Right atrium auricular region (tissue), 2 donors: ENCODE data around the gene KAT14. TPM values are rescaled to one million over a fixed set of nuclear protein-coding genes. Genes with fewer than 3 reads are reported as not detected.

ENCODE experiments used
- DNase-seq: peaks from one replicate; pipeline ENCODE4 v3.0.0-alpha.2; 2019; ENCODE audit warnings: low spot score
- H3K27ac ChIP-seq, 2 donors: fragments of 200-600 bp; sonication (generic); 1 replicate in 1 of 2; 2 replicates in 1 of 2; pipeline ENCODE4 v1.5.1; 2016 to 2019
- H3K27me3 ChIP-seq, 2 donors: fragments of 200-600 bp; sonication (generic); one replicate each; pipeline versions ENCODE4 v1.5.1 to v1.6.0; 2017 to 2019
- H3K36me3 ChIP-seq: fragments of 200-600 bp; sonication (generic); one replicate; pipeline ENCODE4 v1.5.1; 2016
- H3K4me1 ChIP-seq, 2 donors: fragments of 200-600 bp; sonication (generic); one replicate each; pipeline versions ENCODE4 v1.5.1 to v1.6.0; 2017 to 2019
- H3K4me3 ChIP-seq, 2 donors: fragments of 200-600 bp; sonication (generic); 1 replicate in 1 of 2; 2 replicates in 1 of 2; pipeline ENCODE4 v1.5.1; 2017 to 2019; ENCODE audit warnings: mild to moderate bottlenecking in 1 of 2, moderate library complexity in 1 of 2
- H3K9me3 ChIP-seq, 2 donors: fragments of 200-600 bp; sonication (generic); one replicate each; pipeline ENCODE4 v1.5.1; 2019
- CTCF ChIP-seq, 2 donors: fragments of 200-600 bp; sonication (generic); IDR thresholded peaks; one replicate each; pipeline ENCODE4 v1.5.1; 2019; ENCODE audit warnings: antibody characterized with exemption in 2 of 2
- total RNA-seq, 2 donors: library from RNA; depleted of rRNA; stranded (reverse); fragments of >200 nt; gene quantifications; one replicate each; pipeline ENCODE4 v1.1.0, GENCODE V29; 2016

Gene KAT14
- total RNA-seq, 2 donors from 2014 or later, result 8.0 to 9.1 TPM

- Histone ChIP-seq H3K4me1 (peaks cover 0 to 25% of the 10 kb centered on the region in 2 donors), H3K27ac (no peak overlapping the region), H3K36me3 (peaks cover 10% of the 10 kb centered on the region), H3K4me3 (no peak overlapping the region), H3K27me3 (no peaks in the 10 kb centered on the region), H3K9me3 (no peaks in the 10 kb centered on the region)
- no peak for TF ChIP-seq CTCF (IDR thresholded peaks at IDR 0.05)
- no peak for DNase-seq
These were observed 2.2 kb downstream of the KAT14 start for GRCh38 chr20:18139832-18140231.

- DNase-seq, result no peak
- no peaks in the 10 kb centered on the region for H3K27me3 ChIP-seq
- H3K4me3 ChIP-seq, result no peak overlapping the region
- no peaks in the 10 kb centered on the region for H3K9me3 ChIP-seq
- TF ChIP-seq CTCF (IDR thresholded peaks at IDR 0.05), result no peak
- H3K27ac ChIP-seq, result no peak overlapping the region
- peaks cover 10% of the 10 kb centered on the region for H3K36me3 ChIP-seq
- H3K4me1 ChIP-seq, result peaks cover 0 to 5% of the 10 kb centered on the region in 2 donors
These were observed 7.0 kb downstream of the KAT14 start for GRCh38 chr20:18144541-18145099.

- H3K27me3 ChIP-seq, result no peaks in the 10 kb centered on the region
- no peak overlapping the region for H3K4me3 ChIP-seq
- no peak for TF ChIP-seq CTCF (IDR thresholded peaks at IDR 0.05)
- no peaks in the 10 kb centered on the region for H3K9me3 ChIP-seq
- no peak for DNase-seq
- H3K4me1 ChIP-seq, result no peaks in the 10 kb centered on the region
- no peak overlapping the region for H3K27ac ChIP-seq
- peaks cover 31% of the 10 kb centered on the region for H3K36me3 ChIP-seq
These were observed 16.7 kb downstream of the KAT14 start for GRCh38 chr20:18154342-18154741.

GRCh38 chr20:18156045-18156444 is 18.4 kb downstream of the KAT14 start:
- peaks cover 35% of the 10 kb centered on the region for H3K36me3 ChIP-seq
- no peaks in the 10 kb centered on the region for H3K4me1 ChIP-seq
- no peak for TF ChIP-seq CTCF (IDR thresholded peaks at IDR 0.05)

GRCh38 chr20:18164356-18164755 is 26.7 kb downstream of the KAT14 start:
- no peak overlapping the region for H3K27ac ChIP-seq
- no peaks in the 10 kb centered on the region for H3K9me3 ChIP-seq
- no peak for TF ChIP-seq CTCF (IDR thresholded peaks at IDR 0.05)
- peaks cover 0 to 7% of the 10 kb centered on the region in 2 donors for H3K4me1 ChIP-seq
- H3K27me3 ChIP-seq, result no peaks in the 10 kb centered on the region
- peaks cover 34% of the 10 kb centered on the region for H3K36me3 ChIP-seq
- DNase-seq, result no peak
- H3K4me3 ChIP-seq, result no peak overlapping the region

More at GRCh38 chr20:18156045-18156444, 18.4 kb downstream of the KAT14 start:
- no peaks in the 10 kb centered on the region for H3K9me3 ChIP-seq
- H3K27ac ChIP-seq, result no peak overlapping the region
- H3K27me3 ChIP-seq, result no peaks in the 10 kb centered on the region
- DNase-seq, result no peak
- no peak overlapping the region for H3K4me3 ChIP-seq

GRCh38 chr20:18165553-18165952 is 27.9 kb downstream of the KAT14 start:
- Histone ChIP-seq H3K27me3 (no peaks in the 10 kb centered on the region), H3K4me1 (peaks cover 0 to 7% of the 10 kb centered on the region in 2 donors), H3K4me3 (no peak overlapping the region), H3K27ac (no peak overlapping the region), H3K9me3 (no peaks in the 10 kb centered on the region), H3K36me3 (peaks cover 32% of the 10 kb centered on the region)
- TF ChIP-seq CTCF (IDR thresholded peaks at IDR 0.05), result no peak
- no peak for DNase-seq
